ENCODE measurements around the gene ADGRA1.

- TF ChIP-seq CTCF (IDR thresholded peaks at IDR 0.05), result no peak
- TF ChIP-seq POLR2AphosphoS5 (IDR thresholded peaks at IDR 0.05), result no peak
- no peak for TF ChIP-seq EP300 (IDR thresholded peaks at IDR 0.05)
These were observed 27.3 kb upstream of the ADGRA1 start for GRCh38 chr10:133060466-133060865.
